GM12801 (cell line): Measurements from ENCODE around the gene CDK2AP2.

Experiments
- CTCF ChIP-seq: IDR thresholded peaks from one replicate; pipeline ENCODE4 v1.5.1; 2011; ENCODE audit warnings: control low read depth; ENCODE audit not compliant: insufficient read length; ENCODE audit errors: extremely low read depth

The CDK2AP2 gene

GRCh38 chr11:67542971-67543370 is 35.0 kb upstream of the CDK2AP2 start:
- no peak for TF ChIP-seq CTCF

GRCh38 chr11:67542169-67542568 is 34.2 kb upstream of the CDK2AP2 start:
- TF ChIP-seq CTCF, result no peak

GRCh38 chr11:67541198-67541597 is 33.2 kb upstream of the CDK2AP2 start:
- TF ChIP-seq CTCF, result no peak

- no peak for TF ChIP-seq CTCF
Observed at GRCh38 chr11:67539550-67539949, 31.6 kb upstream of the CDK2AP2 start.

- TF ChIP-seq CTCF, result no peak
Observed at GRCh38 chr11:67538823-67539505, 31.0 kb upstream of the CDK2AP2 start.

- TF ChIP-seq CTCF, result no peak
Observed at GRCh38 chr11:67538306-67538705, 30.3 kb upstream of the CDK2AP2 start.

- no peak for TF ChIP-seq CTCF
Observed at GRCh38 chr11:67535561-67535960, 27.6 kb upstream of the CDK2AP2 start.
